Nucleus accumbens (tissue), 56 donors: Measurements from ENCODE around the gene PPP3R1.
"Not testable (repeated sequence)": the region's sequence is repeated elsewhere in the genome, so short reads cannot be mapped to it uniquely, and the experiment has no call there.

ENCODE experiments used
- DNase-seq, 56 donors: peaks; one replicate each; lab custom pipeline; 2025; lab: John Stamatoyannopoulos, UW

Gene PPP3R1

DNA sequence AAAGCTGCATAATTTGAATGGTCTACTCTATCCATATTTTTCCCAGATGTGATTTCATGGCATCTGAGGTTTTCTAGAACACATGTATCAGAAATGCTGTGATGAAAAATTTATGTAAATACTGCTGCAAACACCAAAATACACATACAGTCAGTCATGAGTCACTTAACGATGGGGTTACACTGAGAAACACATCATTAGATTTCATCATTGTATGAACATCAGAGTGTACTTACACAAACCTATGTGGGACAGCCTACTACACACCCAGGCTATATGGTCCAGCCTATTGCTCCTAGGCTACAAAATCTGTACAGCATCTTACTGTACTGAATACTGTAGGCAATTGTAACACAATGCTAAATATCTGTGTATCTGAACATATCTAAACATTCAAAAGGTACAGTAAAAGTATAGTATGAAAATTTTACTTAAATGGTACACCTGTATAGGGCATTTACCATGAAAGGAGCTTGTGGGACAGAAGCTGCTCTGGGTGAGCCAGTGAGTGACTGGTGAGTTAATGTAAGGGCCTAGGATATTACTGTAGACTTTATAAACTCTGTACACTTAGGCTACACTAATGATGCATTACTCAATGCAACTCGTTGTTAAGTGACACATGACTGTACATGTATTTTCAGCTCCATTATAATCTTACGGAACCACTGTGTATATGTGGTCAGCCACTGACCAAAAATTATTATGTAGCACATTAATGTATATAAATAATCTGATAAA is 61.2 kb downstream of the PPP3R1 start:
- no peak for DNase-seq

DNA sequence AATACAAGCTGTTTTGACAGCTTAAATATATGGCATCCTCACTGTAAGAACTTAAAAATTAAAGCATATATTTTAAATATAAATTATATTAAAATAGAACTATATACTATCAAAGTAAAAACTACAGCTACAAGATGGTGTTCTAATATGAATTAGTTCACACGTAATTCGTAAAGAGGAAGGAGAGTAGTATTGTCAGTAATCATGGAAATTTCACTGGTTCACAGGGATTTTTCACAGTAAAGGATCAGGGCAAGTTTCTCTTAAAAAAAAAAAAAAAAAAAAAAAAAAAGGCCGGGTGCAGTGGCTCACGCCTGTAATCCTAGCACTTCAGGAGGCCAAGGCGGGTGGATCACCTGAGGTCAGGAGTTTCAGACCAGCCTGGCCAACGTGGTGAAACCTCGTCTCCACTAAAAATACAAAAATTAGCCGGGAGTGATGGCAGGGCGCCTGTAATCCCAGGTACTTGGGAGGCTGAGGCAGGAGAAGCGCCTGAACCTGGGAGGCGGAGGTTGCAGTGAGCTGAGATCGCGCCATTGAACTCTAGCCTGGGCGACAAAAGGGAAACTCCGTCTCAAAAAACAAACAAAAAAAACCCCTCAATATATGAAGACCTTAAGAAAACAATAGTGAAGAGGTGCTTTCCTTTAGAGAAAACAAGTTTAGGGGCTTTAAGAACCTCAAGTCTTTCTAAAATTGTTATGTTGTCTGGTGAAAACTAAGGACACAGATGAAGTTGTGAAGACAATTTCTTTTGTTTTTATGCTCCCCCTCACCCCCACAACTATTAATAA is 62.1 kb downstream of the PPP3R1 start:
- DNase-seq, result no peak

DNA sequence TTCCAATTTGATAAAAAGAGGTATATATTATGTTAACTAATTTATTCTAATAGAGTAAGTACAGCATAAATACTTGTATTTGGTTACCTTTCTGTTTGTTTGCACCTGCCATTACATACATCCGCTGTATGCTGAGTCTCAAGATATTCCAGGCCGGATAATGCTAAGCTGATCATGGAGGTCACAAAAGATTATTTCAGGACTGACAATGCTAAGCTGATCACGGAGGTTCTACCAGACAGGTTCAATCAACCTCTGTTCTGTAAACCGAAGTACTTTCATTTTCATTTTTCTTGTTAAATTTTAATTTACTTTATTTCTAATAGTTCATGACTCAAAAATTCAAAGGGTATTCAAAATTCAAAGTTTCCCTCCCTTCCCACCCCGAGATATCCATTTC is 63.5 kb downstream of the PPP3R1 start:
- no peak for DNase-seq

- no peak for DNase-seq
These were observed 65.0 kb downstream of the PPP3R1 start for GRCh38 chr2:68187329-68187728.

DNA sequence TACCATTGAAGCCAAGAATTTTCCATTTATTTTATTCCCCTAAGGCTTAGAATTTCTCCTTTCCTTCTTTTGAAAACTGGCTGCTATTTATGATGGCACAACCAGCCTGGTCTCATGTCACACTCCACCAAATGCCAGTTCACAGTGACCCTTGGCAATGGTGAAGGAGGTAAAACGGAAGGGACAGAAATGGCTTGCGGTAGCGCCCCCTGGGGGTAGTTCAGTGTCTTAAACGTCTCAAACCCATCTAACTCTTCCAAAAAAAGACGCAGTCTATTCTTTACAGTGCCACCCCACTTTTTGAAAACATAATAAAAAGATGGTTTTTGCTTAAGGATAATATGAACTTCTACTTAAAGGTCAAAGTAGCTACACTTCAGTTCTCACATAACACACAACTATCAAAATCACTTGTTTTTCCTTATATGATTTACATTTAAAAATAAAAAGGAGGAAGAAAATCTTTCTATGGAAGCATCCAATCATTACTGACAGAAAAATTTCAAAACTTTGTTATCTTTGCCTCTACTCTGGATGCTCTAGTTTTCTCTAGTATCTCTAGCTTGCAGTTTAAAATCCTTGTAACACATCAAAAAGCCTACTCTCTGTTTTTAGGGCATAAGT is 66.7 kb downstream of the PPP3R1 start:
- no peak for DNase-seq

- no peak for DNase-seq
These were observed 69.4 kb downstream of the PPP3R1 start for GRCh38 chr2:68182902-68183301.

DNA sequence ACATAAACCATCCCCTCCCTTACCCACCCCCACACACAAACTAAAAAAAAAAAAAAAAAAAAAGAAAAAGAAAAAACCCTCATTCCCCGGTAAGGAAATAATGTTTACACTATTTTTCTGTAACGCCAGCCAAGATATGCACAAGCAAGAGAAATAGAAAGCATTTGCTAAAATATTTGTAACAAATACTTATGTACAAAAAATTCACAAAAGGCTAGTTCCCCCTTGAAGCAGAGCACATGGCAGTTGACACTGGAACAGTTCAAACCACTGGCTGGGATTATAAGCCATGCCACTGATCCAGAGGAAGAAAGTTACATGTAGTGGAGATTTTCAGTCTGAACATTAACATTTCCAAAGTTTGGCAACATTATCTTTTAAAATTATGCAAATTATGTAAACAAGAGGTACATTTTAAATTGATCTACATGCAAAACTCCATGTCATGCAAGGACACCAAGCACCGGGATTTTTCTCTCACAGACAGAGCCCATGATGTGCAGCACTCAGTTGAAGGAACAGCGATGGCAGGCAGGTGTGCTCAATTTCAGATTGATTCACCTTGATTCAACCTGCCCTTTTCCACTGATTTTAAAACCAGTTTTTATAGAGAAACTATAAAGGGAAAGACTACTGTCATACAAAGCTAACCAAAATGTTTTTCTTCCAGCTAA is 73.2 kb downstream of the PPP3R1 start:
- no peak for DNase-seq

- DNase-seq, result no peak
These were observed 73.9 kb downstream of the PPP3R1 start for GRCh38 chr2:68178432-68178831.

- no peak for DNase-seq
These were observed 74.8 kb downstream of the PPP3R1 start for GRCh38 chr2:68177541-68177940.

DNA sequence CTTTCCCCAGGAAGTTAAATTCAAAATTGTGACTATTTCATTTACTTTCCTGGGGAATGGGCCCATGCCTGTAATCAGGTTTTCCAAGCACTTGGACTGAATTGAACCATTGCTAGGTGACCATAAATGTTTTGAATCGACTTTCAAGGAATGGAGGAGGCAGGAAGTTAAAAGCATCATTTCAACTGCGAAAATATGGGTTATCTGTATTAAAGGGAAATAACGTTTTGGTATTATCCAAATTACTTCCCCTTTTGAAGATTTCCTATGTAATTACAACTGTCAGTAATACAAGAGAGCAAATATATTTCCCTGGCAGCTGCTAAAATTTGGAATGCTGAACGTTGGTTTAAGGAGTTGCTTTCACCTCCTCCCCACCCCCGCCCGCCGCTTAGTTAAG is 75.7 kb downstream of the PPP3R1 start:
- no peak for DNase-seq

DNA sequence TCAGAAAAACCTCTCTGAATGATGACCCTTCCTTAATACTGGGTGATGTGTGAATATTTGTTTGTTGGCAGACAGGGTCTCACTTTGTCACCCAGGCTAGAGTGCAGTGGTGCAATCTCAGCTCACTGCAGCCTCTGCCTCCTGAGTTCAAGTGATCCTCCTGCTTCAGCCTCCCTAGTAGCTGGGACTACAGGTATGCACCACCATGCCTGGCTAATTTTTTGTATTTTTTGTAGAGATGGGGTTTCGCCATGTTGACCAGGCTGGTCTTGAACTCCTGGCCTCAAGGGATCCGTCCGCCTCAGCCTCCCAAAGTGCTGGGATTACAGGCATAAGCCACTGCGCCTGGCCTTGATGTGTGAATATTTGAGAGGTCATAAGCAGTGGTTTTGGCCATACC is 77.1 kb downstream of the PPP3R1 start:
- not testable (repeated sequence) for DNase-seq

- DNase-seq, result no peak
These were observed 79.2 kb downstream of the PPP3R1 start for GRCh38 chr2:68172990-68173700.

DNA sequence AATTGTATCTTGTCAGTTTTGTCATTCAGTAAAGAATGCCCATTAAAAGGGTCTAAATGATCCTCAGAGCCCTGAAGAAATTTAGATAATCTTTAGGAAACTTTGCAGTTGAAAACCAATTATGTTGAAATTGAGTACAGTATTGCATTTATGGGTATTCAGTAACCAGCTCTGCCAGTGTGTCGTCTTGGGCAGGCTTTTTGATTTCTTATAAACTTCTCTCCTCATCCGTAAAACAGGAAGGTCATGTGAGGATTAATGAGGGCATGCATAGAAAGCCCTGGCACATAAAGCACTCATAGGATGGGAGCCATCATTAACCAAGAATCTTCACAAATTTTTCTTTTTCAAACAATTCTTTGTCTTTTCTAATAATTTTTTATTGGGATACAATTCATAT is 79.8 kb downstream of the PPP3R1 start:
- no peak for DNase-seq

GRCh38 chr2:68171684-68172083 is 80.6 kb downstream of the PPP3R1 start:
- DNase-seq, result no peak

DNA sequence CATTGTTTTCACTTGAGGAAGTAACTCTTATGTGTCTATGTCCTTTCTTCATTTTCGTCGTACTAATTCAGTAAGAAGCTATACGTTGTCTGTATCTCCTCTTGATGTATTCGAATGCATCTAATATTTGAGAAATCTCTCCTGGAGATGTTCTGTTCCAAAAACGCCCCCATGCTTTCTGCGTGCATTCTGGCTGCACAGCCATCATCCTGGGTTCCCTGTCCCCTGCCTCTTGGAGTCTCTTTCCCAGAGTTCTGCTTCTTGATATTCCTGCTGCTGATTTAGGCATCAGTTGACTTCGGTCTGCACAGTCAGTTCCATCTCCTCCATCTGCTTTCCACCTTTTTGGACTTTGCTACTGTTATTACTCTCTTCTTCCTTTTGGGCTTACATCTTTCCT is 81.2 kb downstream of the PPP3R1 start:
- DNase-seq, result no peak

- DNase-seq, result no peak
These were observed 83.0 kb downstream of the PPP3R1 start for GRCh38 chr2:68169308-68169707.

- DNase-seq, result no peak
These were observed 85.1 kb downstream of the PPP3R1 start for GRCh38 chr2:68167186-68167585.

GRCh38 chr2:68163641-68164040 is 88.7 kb downstream of the PPP3R1 start:
- no peak for DNase-seq

DNA sequence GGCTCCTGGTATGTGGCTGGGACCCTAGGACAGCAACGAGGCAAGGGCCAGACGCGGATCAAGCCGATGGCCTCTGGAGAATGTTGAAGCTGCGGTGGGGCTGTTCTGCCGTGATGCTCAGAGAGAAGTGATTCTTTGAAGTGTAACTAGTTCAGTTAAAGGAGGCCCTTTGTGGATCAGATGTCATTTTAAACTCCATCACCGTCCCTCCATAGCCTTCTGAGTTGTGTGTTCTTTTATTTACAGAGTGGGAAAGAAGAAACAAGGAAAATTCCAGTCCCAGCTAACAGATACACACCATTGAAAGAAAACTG is 94.2 kb downstream of the PPP3R1 start:
- no peak for DNase-seq

- DNase-seq, result peak; percentile 50 to 99 (median 93)
These were observed 94.8 kb downstream of the PPP3R1 start, which contains the start of gene PNO1 for GRCh38 chr2:68157402-68158133. TSS of gene PNO1 (plus strand) at chr2:68157888. CDS start at chr2:68157935, 47 bp downstream.
